HT1080 (cell line): ENCODE data around the gene PPP1R9A. TPM values are rescaled to one million over a fixed set of nuclear protein-coding genes. Genes with fewer than 3 reads are reported as not detected.

ENCODE experiments used
- small RNA-seq: library from RNA; depleted of rRNA; stranded (forward); fragments of <200 nt; gene quantifications from one replicate; pipeline ENCODE3, GENCODE V24; 2014
- total RNA-seq: library from RNA; depleted of rRNA; stranded (reverse); fragments of >200 nt; shearing (Covaris generic); gene quantifications from 2 replicates; pipeline ENCODE4 v1.2.3, GENCODE V29; 2014

PPP1R9A gene
- total RNA-seq, 1 experiment from 2014 or later, result 4.3 TPM

Small RNAs within 50 kb of the gene (small RNA-seq; reads per million reads assigned to genes)
- gene AC002429.1 (not detected), gene HINT1P2 (not detected), gene RNU4-16P (not detected)
